Tibial nerve (tissue), 3 donors: Measurements from ENCODE around the gene CKAP4.

Source experiments
- POLR2A ChIP-seq, 2 donors: fragments of 450-650 bp; IDR thresholded peaks; one replicate each; pipeline ENCODE4 v1.6.1; 2017; ENCODE audit warnings: antibody characterized with exemption in 2 of 2, mild to moderate bottlenecking in 2 of 2, moderate library complexity in 2 of 2
- TF ChIP-seq, protein P1 (sequence below), 5 experiments: fragments of 200-600 bp in 3 of 5; fragments of 450-650 bp in 2 of 5; sonication (generic) in 3 of 5; IDR thresholded peaks; one replicate each; pipeline ENCODE4 v1.5.1; 2016 to 2019; ENCODE audit warnings: antibody characterized with exemption in 5 of 5, mild to moderate bottlenecking in 3 of 5, moderate library complexity in 2 of 5

DNA sequence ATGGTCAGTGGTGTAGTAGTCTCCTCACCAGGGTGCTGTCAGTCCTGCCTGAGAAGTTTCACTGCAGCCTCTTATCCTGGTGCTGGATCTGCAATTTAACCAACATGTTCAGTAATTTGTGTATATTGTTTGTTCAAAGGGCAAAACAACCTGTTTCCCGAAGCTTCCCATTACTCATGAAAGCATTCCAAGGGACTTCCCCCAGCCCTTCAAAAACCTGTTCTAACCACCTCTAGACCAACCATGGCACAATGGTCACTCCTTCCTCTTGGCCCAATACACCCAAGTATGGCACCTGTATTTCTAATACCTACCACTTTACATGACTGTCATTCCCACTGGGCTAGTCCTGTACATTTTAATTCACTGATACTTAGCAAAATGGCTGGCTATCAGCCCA is 12.1 kb downstream of the CKAP4 start:
- TF ChIP-seq, protein P1, sequence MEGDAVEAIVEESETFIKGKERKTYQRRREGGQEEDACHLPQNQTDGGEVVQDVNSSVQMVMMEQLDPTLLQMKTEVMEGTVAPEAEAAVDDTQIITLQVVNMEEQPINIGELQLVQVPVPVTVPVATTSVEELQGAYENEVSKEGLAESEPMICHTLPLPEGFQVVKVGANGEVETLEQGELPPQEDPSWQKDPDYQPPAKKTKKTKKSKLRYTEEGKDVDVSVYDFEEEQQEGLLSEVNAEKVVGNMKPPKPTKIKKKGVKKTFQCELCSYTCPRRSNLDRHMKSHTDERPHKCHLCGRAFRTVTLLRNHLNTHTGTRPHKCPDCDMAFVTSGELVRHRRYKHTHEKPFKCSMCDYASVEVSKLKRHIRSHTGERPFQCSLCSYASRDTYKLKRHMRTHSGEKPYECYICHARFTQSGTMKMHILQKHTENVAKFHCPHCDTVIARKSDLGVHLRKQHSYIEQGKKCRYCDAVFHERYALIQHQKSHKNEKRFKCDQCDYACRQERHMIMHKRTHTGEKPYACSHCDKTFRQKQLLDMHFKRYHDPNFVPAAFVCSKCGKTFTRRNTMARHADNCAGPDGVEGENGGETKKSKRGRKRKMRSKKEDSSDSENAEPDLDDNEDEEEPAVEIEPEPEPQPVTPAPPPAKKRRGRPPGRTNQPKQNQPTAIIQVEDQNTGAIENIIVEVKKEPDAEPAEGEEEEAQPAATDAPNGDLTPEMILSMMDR (IDR thresholded peaks at IDR 0.05), result no peak
- no peak for TF ChIP-seq POLR2A (IDR thresholded peaks at IDR 0.05)
